ENCODE results near the gene LDOC1.
"Not testable (repeated sequence)": the region's sequence is repeated elsewhere in the genome, so short reads cannot be mapped to it uniquely, and the experiment has no call there.

DNA sequence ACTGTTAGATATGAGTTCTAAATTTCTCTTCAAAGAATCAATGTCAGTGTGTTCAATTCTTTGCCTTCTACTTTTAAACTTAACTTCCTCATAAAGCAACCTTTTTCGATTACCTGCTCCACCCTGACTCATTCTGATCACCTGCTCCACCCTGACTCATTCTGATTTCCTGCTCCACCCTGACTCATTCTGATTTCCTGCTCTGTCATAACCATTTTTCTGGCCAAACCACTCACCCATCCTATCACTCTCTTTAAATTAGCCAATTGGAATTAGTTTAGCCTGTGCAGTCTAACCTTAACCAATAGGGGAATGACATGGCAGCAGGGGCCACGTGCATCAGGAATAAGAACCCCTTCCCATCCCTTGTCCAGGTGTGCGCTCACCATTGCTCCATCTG lies 21.7 kb downstream of the LDOC1 start:
- not testable (repeated sequence) for TF ChIP-seq POLR2A (IDR thresholded peaks at IDR 0.05)
- TF ChIP-seq, protein P1, sequence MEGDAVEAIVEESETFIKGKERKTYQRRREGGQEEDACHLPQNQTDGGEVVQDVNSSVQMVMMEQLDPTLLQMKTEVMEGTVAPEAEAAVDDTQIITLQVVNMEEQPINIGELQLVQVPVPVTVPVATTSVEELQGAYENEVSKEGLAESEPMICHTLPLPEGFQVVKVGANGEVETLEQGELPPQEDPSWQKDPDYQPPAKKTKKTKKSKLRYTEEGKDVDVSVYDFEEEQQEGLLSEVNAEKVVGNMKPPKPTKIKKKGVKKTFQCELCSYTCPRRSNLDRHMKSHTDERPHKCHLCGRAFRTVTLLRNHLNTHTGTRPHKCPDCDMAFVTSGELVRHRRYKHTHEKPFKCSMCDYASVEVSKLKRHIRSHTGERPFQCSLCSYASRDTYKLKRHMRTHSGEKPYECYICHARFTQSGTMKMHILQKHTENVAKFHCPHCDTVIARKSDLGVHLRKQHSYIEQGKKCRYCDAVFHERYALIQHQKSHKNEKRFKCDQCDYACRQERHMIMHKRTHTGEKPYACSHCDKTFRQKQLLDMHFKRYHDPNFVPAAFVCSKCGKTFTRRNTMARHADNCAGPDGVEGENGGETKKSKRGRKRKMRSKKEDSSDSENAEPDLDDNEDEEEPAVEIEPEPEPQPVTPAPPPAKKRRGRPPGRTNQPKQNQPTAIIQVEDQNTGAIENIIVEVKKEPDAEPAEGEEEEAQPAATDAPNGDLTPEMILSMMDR (IDR thresholded peaks at IDR 0.05) = not testable (repeated sequence)

All from body of pancreas (tissue), 4 donors.